GM04503 (cell line): ENCODE data around the gene UPB1.
"Not testable (repeated sequence)": the region's sequence is repeated elsewhere in the genome, so short reads cannot be mapped to it uniquely, and the experiment has no call there.

Experiments
- DNase-seq: peaks from one replicate; pipeline ENCODE4 v3.0.0-alpha.2; 2012; ENCODE audit warnings: low read depth

Gene UPB1

GRCh38 chr22:24535348-24535747 is 40.2 kb downstream of the UPB1 start:
- DNase-seq = no peak

DNA sequence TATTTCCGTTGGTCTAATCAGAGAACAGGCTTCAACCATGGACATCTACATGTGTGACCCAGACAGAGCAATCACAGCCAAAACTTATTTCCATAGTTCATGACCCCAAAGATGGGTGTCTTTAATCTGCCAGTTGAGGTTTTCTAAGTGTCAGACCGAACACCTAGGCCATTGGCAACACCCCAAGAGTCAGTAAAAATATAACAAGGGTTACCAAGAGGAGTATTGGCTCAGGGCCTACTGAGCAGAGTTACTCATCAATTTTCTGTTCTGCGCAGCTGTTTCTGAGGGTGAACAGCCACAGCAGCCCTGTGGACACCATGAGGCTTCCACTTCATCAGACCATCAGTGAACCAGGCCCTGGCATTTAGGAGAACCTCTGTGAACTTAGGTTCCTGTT is 41.0 kb downstream of the UPB1 start:
- no peak for DNase-seq

- no peak for DNase-seq
These were observed 45.3 kb downstream of the UPB1 start for GRCh38 chr22:24540470-24540869.

- DNase-seq = no peak
These were observed 46.8 kb downstream of the UPB1 start for GRCh38 chr22:24541681-24542515.

DNA sequence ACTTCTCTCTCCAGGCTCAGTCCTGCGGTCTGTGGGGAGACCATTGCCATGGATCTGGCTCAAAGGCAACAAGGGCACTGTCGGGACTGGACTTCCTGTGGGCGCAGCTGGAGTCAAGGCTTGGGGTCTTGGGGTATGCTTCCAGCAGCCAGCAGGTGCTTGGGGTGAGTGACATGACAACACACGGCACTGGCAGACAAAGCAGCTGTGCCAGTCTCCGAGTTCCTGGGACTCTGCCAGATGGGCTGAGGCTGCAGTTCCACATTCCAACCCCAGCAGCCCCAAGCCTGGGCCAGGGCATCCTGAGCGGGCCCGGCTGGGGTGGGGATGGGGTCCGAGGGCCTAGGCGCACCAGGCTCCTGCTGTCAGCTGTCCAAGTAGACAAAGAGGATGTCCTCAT is 47.5 kb downstream of the UPB1 start:
- DNase-seq = no peak

DNA sequence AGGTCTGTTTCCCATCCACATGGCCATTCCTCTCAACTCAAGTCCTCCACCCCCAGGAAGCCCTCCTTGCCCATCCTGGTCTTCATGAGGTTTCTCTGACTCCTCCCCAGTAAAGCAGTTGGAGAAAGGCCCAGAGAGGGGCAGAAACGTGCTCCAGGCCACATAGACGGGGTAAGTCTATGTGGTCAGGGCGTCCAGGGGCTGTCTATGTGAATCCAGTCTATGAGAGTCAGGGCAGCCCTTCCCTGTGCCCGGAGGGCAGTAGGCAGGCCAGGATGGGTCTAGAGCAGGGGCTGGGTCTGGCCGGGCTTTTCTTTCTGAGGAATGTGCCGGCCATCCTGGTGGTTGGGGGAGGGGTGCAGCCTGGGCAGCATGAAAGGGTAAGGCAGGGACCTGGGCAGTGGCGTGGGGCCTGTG is 48.1 kb downstream of the UPB1 start:
- no peak for DNase-seq

DNA sequence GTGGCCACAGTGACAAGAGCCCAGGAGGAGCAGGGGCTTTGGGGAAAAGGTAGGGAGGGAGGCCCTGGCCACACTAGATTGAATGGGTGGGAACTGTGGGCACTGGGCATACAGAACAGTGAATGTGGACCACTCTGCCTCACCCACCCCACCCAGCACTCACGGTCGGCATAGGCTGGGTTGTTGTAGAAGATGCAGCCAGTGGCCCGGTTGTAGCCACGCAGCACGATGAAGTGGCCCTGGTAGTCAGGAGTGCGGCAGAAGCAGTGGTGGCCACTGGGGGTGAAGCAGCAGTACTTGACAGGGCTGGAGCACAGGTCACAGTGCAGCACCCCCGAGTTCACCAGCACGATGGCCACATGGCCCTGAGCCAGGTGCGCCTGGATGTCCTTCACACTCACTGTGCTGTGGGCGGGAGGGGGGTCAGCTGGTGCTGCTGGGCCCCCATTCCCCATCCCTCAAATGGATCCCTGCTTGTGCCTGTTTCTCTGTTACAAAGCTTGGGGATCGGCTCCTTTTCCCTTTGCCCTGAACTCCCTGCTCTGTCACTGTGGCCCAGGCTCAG is 48.6 kb downstream of the UPB1 start:
- no peak for DNase-seq

DNA sequence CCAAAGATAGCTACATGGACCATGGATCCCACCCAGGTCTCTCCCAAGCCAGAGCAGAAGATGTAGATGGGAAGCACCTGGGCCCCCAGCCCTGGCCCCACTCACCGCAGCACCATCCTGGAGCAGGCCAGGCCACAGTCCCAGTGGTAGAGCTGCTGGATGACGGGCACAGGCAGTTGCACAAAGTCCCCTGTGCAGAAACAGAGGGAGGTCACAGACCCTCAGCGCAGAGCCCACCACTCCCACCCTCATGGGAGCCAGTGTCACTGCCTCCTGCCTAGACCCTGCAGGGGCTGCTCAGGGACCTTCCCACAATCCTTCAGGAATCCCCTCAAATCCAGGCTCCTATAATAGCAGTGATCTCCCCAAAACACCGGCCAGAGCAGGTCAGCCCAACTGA is 53.7 kb downstream of the UPB1 start:
- DNase-seq = no peak

DNA sequence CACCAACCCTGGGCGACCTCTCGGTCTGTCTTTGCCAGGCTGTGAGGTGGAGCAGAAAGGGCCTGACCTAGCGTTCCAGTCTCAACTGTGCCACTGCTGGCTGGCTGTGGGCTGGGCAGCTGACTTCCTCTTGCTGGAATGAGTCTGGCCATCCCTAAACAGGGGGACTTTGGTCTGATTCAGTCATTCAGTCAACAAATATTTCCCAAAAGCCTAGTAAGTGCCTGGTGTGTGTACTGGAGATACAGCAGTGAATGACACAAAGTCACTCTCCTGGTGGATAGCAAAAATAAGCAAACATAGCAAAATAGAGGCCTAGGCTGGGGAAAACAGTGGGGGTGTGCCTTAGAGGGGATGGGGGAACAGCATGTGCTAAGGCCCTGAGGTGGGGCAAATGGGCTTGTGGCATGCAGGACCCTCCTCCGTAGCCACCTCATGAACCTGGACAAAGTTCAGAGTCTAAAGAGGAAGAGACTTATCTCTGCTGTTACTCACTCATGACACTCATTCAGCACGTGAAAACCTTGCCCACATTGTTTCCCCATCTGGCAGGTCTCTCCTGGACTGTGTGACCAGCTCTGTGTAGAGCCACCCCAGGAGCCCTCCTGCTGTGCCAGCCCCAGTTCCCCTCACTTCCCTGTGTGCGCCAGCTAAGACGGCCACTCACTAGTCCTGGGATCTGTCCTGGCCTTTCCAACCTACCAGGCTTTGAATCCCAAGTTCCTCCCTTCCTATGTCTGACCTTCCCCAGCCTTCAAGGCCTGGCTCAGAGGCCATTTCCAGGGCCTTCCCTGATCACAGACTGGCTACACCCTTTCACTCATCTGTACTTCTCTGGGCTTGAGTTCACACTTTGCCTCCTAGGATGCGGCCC is 55.1 kb downstream of the UPB1 start:
- no peak for DNase-seq

GRCh38 chr22:24550902-24551435 is 55.8 kb downstream of the UPB1 start:
- DNase-seq = no peak

- not testable (repeated sequence) for DNase-seq
These were observed 57.6 kb downstream of the UPB1 start for GRCh38 chr22:24552503-24553286.

- no peak for DNase-seq
These were observed 58.6 kb downstream of the UPB1 start for GRCh38 chr22:24553597-24554312.

GRCh38 chr22:24554313-24555164 is 59.4 kb downstream of the UPB1 start, which contains the start of gene GUCD1:
TSS of gene GUCD1 (minus strand) at chr22:24555138. CDS start at chr22:24554991, 147 bp downstream.
- no peak for DNase-seq

DNA sequence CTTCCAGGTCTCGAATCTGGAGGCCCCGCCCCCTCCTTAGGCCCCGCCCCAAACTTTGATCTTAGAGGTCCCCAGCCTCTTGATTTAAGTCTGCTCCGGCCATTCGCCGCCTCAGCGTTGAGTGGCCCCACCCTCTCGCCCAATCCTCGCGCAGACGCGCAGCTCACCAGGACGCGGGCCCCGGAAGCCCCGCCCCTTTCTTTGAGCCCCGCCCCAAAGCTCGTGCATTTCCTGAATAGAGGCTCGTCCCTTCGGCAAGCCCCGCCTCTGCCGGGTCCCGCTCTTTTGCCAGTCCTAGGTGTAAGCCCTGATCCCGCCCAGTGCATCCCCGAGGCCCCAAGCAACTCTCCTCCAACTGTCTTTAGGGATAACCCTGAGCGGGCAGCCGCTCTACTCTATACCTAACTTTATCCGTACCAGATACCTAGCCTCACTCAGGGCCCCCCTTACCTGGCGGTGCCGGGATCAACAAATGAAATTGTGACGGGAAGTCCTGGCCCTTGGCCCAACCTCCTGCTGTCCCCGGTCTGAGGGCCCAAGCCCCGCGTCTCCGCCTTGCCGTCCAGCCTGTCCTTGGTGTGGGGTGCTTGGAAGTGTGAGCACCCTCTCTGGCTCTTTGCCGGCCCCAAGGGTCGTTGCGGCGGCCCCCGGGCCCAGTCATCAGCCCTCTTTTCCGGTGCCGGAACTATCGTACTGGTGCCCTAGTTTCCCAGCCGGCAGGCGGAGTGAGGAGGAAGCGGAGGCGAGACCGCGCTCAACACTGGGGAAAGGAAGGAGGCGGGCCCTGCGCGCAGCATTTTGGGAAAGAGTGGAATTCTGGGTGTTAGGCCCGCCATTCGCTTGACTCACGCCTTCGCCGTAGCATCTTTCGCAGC is 60.3 kb downstream of the UPB1 start, which contains the start of gene SNRPD3:
TSS of gene SNRPD3 (plus strand) at position 835 of the 875 bp plus-strand sequence. CDS start 1,676 bp downstream, outside the sequence.
- DNase-seq = peak; percentile 86

GRCh38 chr22:24559471-24559870 is 64.3 kb downstream of the UPB1 start:
- no peak for DNase-seq

DNA sequence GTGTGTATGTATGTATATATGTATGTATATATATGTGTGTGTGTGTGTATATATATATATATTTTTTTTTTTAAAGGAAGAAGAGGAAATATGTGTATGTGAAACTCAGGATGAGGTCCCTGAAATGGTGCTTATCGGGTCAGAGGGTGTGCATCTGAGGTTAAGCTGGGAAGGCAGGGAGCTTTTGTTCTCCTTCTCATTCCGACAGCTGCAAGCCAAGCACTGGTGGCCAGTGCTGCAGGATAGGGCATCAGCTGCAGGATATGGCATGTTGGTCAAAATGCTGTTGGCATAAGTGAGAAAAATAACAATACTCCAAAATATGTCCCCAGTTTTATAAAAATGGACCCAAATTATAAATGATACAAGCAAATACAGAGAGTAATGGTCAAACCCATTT is 68.1 kb downstream of the UPB1 start:
- no peak for DNase-seq

- DNase-seq = peak; percentile 45
These were observed 69.4 kb downstream of the UPB1 start for GRCh38 chr22:24564376-24565058.

DNA sequence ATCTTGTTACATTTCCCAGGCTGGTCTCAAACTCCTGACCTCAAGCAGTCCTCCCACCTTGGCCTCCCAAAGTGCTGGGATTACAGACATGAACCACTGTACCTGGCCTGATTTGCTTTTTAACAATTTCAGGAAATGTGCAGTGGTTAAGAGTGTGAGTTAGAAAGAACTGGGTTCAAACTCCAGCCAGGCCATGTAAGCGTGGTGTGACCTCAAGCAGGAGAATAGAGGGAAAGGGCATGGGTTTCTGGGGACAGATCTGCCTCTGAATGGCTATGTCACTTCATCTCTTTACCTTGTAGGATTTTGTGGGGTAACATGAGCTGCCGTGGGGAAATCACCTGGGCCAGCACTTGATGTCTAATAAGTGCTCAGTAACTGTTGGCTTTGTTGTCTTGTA is 69.9 kb downstream of the UPB1 start:
- no peak for DNase-seq
